Fibroblast of upper back skin (primary cell): ENCODE measurements around the gene TM4SF18.
"Not testable (repeated sequence)": the region's sequence is repeated elsewhere in the genome, so short reads cannot be mapped to it uniquely, and the experiment has no call there.

ENCODE experiments used
- DNase-seq: peaks from one replicate; pipeline ENCODE4 v3.0.0-alpha.2; 2013

Gene TM4SF18, protein sequence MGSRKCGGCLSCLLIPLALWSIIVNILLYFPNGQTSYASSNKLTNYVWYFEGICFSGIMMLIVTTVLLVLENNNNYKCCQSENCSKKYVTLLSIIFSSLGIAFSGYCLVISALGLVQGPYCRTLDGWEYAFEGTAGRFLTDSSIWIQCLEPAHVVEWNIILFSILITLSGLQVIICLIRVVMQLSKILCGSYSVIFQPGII

DNA sequence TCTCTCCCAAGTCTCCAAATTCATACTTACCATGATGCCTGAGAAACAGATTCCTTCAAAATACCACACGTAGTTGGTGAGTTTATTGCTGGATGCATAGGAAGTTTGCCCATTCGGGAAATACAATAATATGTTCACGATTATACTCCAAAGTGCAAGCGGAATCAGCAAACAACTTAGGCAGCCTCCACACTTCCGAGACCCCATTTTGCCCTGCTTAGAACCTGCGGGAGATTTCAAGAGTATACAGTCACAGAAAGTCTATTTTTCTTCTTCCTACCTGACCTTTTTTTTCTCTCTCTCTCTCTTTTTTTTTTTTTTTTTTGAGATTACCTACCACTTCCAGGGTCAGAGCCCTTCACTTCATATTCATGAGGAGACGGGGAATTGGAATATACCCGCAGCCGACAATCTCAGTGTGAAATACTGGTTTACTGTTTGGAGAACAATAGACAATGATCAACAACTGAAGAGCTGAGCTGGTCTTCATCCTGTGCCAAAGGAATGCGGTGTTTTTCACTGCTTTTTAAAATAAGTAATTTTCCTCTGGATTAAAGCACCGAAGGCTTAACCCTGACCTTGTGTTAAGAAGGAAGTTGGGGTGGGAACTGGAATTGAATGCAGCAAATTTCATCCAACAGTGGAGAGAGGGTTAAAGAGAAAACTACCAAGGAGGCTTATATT is at the start of gene TM4SF18:
Gene TM4SF18 (minus strand): TSS at position 461 of the 684 bp plus-strand sequence. CDS start 254 bp downstream, at position 207.
- DNase-seq, result no peak

GRCh38 chr3:149382518-149382917 is 49.1 kb upstream of the TM4SF18 start:
- DNase-seq, result no peak

- peak; percentile 79 for DNase-seq
Observed at GRCh38 chr3:149382101-149382467, 48.6 kb upstream of the TM4SF18 start.

GRCh38 chr3:149381173-149382100 is 48.0 kb upstream of the TM4SF18 start:
- DNase-seq, result no peak

DNA sequence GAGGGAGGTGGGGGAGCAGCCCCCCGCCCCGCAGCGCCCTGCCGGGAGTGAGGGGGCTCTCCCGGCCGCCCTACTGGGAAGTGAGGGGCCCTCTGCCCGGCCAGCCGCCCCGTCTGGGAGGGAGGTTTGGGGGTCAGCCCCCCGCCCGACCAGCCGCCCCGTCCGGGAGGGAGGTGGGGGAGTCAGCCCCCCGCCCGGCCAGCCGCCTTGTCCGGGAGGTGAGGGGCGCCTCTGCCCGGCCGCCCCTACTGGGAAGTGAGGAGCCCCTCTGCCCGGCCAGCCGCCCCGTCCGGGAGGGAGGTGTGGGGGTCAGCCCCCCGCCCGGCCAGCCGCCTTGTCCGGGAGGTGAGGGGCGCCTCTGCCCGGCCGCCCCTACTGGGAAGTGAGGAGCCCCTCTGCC is 46.8 kb upstream of the TM4SF18 start:
- DNase-seq, result not testable (repeated sequence)

DNA sequence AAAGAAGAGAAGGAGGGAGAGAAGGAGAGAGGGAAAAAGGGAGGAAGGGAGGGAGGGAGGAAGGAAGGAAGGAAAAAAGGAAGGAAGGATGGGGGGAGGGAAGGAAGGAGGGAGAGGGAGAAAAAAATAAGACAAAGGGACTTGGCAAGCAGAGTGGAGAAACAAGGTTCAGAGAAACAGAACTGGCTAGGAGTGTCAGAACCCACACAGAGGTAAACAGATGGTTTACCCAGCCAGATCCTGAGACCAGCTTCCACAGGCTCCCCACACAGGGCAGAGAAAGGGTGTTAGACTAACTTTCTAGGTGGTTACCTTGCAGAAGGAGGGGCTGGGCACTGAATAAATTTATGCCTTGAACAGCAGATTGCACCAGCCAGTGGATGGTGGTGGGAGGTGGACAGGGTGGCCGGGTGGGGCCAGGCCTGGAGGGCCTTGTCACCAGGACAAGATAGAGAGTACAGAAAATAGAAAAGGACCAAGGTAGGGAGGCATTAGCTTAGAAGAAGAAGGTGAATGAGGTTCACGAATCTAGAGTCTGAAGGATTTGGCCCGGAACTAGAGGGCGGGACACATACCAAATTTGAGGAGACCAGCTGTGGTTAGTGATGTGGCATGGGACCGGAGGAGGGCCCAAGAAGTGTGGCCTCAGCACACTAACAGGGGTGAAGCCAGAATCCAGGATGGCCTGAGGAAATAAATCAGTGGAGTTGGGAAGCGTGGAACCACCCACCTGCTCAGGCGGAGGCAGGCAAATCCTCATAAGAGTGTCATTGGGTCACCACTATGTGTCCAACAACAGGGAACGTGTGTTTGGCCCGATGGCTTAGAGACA is 45.3 kb upstream of the TM4SF18 start:
- DNase-seq, result no peak

- peak; percentile 77 for DNase-seq
Observed at GRCh38 chr3:149377408-149378364, 44.2 kb upstream of the TM4SF18 start, which contains the start of gene TM4SF1. TM4SF1 (minus strand) TSS chr3:149377649; CDS start chr3:149377547, 102 bp downstream.

DNA sequence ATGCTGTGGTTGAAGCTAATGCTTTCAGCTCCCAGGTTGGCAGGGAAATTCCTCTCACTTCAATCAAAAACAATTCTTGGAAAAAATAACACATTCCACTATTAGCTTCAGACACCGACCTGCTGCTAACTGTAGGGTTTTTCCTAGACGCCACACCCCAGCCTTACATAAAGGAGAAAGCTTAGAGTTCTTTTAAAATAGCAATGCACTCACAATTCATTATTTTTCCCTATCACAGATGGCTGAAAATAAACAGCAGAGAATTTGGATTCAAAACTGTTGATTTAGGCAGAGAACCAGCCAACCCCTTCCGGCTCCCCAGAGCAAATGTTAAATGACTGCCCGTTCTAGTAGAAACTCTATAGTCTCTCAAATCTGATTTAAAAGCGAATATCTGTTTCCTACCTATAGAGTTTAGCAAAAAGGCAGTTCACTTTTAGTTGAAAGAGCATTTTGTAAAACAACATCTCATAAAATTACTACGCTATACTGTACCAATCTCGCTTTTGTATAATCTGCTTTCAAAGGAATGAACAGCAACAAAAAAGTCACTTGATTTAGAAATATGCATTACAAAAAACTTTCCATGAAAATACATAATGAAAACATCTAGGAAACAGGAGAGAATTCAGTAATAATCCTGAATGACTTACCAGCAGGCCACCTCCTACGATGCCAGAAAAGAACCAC is 43.4 kb upstream of the TM4SF18 start:
- peak; percentile 60 for DNase-seq

DNA sequence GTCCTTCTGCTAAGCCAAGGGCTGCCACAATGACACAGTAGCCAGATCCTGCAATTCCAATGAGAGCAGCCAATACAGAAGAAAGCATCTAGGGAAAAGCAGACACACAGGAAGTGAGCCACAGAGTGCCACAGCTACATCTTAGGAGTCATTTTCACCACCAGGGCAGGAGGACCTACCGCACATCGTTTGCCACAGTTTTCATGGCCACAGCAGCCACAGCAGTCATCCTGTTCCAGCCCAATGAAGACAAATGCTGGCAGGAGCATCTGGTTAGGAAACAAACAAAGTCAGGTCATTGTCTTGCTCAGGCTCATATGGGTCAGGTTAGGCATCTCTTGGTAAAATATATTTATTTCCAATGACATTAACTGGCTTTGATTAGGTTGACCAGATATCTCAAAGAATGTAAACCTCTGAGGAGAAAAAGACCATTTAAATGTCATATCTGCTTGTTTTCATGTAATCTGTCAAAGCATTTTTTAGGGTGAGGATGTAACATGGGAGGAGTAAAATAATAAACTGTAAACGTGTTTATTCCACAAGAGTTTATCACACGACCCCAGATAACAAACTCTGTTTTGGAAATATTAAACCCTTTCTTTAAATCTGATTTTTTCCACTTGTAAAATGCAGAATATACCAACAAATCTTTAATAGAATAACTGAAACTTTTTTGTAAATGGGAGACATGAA is 42.2 kb upstream of the TM4SF18 start:
- no peak for DNase-seq

DNA sequence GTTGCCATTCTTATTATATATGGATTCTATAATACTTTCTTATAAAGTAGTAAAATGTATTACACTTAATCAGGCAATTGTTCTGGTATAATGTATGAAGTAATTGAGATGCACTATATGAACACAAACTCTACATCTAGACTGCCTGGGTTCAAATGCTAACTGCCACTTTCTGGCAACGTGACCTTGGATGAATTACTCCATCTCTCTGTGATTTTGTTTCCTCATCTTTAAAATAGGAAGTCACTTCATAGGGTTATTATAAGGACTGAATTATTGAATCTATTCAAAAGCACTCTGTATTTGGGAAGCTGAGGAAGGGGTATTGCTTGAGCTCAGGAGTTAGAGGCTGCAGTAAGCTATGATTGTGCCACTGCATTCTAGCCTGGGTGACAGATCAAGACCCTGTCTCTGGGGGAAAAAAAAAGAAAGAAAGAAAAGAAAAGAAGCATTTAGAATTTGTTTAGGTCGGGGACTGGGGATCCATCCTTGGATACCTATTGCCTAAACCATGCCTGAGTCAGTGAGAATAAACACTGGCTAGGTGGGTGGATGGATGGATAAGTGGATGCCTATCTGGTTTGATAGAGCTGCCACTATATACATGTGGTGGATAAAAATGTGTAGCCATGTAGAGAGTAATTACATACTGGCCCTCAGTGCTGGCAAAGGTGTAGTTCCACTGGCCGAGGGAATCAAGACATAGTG is 41.5 kb upstream of the TM4SF18 start:
- DNase-seq, result no peak

DNA sequence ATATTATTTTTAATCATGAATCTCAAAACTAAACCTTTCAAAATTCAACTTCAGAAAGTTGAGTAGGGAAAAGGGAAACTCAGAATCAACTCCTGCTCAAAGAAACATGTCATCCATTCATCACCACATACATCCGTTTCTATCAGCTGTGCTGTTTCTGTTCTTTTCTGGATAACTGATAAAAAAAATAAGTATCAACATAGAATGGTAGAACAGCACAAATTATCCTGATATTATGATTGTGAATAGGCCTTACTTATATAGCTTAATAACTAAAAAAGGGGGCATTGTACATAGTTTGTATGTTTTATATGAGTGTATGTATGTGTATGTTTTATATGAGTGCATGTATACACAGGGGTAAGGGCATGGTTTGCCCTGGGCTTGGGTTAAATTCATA is 41.0 kb upstream of the TM4SF18 start:
- DNase-seq, result no peak

- peak; percentile 68 for DNase-seq
Observed at GRCh38 chr3:149373235-149374125, 40.0 kb upstream of the TM4SF18 start.

DNA sequence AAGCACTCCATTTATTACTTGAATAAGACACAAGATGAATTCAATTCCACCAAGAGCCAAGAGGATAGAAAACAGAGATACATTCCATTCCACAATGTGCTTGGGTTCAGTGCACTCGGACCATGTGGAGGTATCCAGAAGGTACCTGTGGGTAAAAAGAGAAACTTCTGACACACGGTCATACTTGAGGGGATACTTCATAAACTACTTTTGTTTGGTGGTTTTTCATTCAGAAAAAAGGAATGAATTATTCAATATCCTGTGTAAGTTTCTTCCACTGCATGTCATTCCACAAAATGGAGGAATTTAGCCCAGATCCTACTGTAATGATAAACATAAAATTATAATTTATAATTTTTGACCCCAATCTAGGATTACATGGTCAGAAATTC is 38.3 kb upstream of the TM4SF18 start:
- no peak for DNase-seq

GRCh38 chr3:149371001-149371722 is 37.7 kb upstream of the TM4SF18 start:
- DNase-seq, result peak; percentile 55

DNA sequence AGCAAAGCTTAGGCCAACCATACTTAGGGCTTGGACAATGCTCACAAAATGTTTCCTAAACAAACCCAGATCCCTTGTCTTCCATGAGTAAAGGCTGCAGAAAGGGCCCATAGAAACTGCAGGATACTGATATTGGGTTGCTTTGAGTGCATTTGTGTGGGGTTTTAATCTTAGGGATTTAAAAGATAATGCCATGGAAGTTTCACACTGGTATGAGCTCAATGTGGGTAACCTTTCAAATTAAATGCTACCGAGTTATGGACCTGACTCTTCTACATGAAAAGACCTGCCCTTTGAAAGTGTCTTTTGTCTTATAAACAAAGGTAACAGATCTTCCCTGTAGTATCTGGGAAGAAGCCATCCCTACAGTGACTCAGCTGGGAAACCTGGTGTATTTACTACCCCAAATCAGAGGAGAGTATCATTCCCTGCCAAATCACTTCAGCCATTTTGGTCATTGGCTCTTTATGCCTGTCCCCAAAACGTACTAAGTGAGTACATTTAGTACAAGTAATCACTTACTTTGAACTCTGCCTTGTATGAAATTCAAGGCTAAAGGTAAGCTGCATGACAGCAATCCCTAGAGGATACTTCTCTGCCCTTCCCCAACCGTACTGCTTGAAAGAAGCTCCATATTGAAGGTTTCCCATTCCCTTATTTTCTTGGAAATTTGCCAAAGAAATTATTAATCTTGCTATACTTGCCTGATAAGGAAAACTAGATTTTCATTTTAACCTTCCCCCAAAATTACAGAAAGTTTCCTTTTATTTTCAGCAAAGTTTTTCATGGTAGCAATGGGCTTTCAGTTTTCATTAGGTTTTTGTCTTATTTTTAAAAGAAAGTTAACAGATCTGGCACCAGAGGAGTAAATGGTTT is 36.8 kb upstream of the TM4SF18 start:
- no peak for DNase-seq

GRCh38 chr3:149368674-149369497 is 35.5 kb upstream of the TM4SF18 start:
- no peak for DNase-seq
